AG04449 (cell line): Measurements from ENCODE around the gene CRYL1.

Experiments used
- CTCF ChIA-PET: fragments of 350-600 bp; formaldehyde crosslinking; extraction: SDS; loops from one replicate; lab custom pipeline; 2021; ENCODE audit warnings: antibody characterized with exemption; lab: Yijun Ruan, JAX
- POLR2A ChIA-PET: fragments of 400-600, 350-600 bp; formaldehyde crosslinking; extraction: SDS; loops from one replicate; lab custom pipeline; 2020; ENCODE audit warnings: antibody characterized with exemption, inconsistent platforms; lab: Yijun Ruan, JAX
- DNase-seq: peaks from one replicate; pipeline ENCODE4 v3.0.0-alpha.2; 2010; ENCODE audit warnings: low read depth, low spot score
- H3K4me3 ChIP-seq: 2 replicates; pipeline ENCODE4 v1.5.1; 2011; ENCODE audit warnings: low read depth, mild to moderate bottlenecking, control low read depth, low read length
- CTCF ChIP-seq: IDR thresholded peaks from one replicate; pipeline ENCODE4 v1.5.1; 2011; ENCODE audit warnings: mild to moderate bottlenecking, moderate library complexity, low read length, control low read depth, inconsistent platforms; ENCODE audit not compliant: insufficient read depth; ENCODE audit errors: missing control alignments

Gene CRYL1

GRCh38 chr13:20377720-20378119 is 147.9 kb downstream of the CRYL1 start:
- CTCF ChIA-PET: no interaction called here
- no peak for TF ChIP-seq CTCF
- POLR2A ChIA-PET: no interaction called here

GRCh38 chr13:20375871-20376270 is 149.8 kb downstream of the CRYL1 start:
- H3K4me3 ChIP-seq: no peak overlapping the region
- ChIA-PET CTCF (no interaction called here), POLR2A (no interaction called here)
- no peak for DNase-seq
- no peak for TF ChIP-seq CTCF

More at GRCh38 chr13:20377720-20378119, 147.9 kb downstream of the CRYL1 start:
- no peak for DNase-seq
- no peak overlapping the region for H3K4me3 ChIP-seq

- TF ChIP-seq CTCF: no peak
- POLR2A ChIA-PET: no interaction called here
- CTCF ChIA-PET: no interaction called here
- DNase-seq: no peak
- no peak overlapping the region for H3K4me3 ChIP-seq
Measured at GRCh38 chr13:20373861-20374260, 151.8 kb downstream of the CRYL1 start.

GRCh38 chr13:20371825-20372224 is 153.8 kb downstream of the CRYL1 start:
- CTCF ChIA-PET: no interaction called here
- no peak for TF ChIP-seq CTCF
- POLR2A ChIA-PET: no interaction called here
- no peak overlapping the region for H3K4me3 ChIP-seq
- no peak for DNase-seq

- no peak for TF ChIP-seq CTCF
- ChIA-PET POLR2A (no interaction called here), CTCF (no interaction called here)
- no peak overlapping the region for H3K4me3 ChIP-seq
- DNase-seq: no peak
Measured at GRCh38 chr13:20370815-20371421, 154.7 kb downstream of the CRYL1 start.

- ChIA-PET CTCF (no interaction called here), POLR2A (no interaction called here)
- H3K4me3 ChIP-seq: no peak overlapping the region
- DNase-seq: no peak
- no peak for TF ChIP-seq CTCF
Measured at GRCh38 chr13:20369886-20370361, 155.7 kb downstream of the CRYL1 start.
